Occipital lobe (tissue), 2 donors: Measurements from ENCODE around the gene DKK2. TPM values are rescaled to one million over a fixed set of nuclear protein-coding genes. Genes with fewer than 3 reads are reported as not detected.

Experiments
- DNase-seq: peaks from one replicate; lab custom pipeline; 2025; lab: John Stamatoyannopoulos, UW
- total RNA-seq: library from RNA; depleted of rRNA; stranded (reverse); fragments of >200 nt; gene quantifications from one replicate; pipeline ENCODE4 v1.2.3, GENCODE V29; 2014

DKK2 gene
- total RNA-seq, 1 donor from 2014 or later, result 3.1 TPM

- DNase-seq, result no peak
Observed at GRCh38 chr4:107017443-107018343, 18.4 kb downstream of the DKK2 start.

DNA sequence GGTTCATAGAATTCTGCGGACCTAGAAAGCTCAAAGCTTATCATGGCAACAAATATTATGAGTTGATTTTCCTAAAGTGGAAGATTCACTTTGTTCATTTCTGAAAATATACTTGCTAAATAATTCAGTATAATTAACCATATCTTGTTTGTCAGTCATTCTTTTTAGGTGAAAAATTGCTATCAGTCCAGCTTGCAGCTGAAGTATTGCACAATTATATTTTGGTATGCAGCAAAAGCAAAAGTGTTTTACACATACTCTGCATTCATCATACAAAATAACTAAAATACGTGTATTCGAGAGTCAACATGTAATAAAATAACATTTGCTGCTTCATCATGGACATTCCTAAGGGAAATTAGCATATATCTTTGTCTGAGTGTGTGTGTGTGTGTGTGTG lies 24.8 kb downstream of the DKK2 start:
- no peak for DNase-seq

GRCh38 chr4:107009196-107009968 lies 26.7 kb downstream of the DKK2 start:
- no peak for DNase-seq

DNA sequence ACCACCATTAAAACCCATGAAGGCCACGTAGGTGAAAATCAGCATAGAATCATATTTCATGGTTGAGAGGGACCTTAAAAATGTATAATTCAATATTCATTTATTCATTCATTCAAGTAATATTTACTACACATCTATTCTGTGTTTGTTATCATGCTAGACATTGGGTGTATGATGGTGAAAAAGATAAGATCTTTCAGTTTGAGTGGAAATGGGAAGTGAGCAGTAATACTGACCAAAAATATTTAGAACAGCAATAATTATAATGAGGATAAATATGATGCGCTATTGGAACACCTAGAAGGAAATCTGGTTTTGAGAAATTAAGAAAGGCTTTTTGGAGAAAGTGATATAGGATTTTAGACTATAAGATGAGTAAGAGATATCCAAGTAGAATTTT lies 28.0 kb downstream of the DKK2 start:
- no peak for DNase-seq

DNA sequence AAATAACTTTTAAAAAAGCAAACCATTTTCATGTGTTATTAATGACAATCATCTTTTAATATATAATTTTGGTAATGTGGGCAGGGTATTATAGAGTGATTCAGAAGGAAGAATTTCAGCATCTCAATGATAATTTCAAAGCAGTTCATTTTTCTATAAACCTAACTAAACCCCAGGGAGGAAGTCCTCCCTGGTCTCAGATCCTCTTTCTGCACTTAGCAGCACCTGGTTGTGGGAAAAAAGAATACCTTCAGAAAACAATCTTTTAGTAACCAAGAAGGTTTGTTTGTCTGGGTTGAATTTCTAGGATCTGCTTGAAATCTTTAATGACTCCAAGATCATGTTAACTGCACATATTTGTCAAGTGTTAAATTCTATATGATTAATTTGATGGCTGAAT lies 29.9 kb downstream of the DKK2 start:
- no peak for DNase-seq

GRCh38 chr4:106996490-106996889 lies 39.6 kb downstream of the DKK2 start:
- no peak for DNase-seq

- no peak for DNase-seq
Observed at GRCh38 chr4:106993827-106994226, 42.3 kb downstream of the DKK2 start.

- no peak for DNase-seq
Observed at GRCh38 chr4:106987311-106987710, 48.8 kb downstream of the DKK2 start.

DNA sequence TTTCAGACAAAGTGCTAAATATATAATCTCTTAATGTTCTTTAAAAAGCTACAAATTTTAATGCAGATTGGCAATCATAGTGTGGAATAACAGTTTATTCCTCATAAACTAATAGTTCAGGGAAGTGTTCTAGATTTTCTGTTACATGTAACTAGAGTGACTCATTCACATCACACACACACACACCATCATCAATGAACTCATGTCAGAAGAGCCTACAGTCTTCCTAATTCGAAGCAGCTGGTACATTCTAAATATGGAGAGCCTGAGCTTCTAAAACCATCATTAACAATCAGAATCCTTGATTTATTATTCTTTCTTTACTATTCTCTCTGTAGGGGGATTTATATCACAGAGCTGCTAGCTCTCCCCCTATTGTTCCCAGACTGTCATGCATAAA lies 49.6 kb downstream of the DKK2 start:
- DNase-seq, result no peak

DNA sequence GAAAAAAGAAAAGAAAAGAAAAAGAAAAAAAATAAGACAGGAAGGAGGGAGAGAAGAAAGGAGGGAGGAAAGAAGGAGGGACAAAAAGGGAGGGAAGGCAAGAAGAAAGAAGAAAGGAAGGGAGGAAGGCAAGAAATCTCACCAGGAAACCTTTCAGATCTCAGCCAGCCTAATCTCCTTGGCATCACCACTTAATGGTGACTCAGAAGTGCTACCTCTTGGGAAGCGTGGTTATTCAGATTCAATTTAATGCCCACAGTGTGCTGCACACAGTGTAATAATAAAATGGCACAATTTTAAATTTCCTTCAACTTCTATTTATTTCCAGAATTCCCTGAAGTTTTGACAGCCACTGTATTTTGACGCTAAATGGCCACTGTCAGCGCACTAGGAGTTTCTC lies 50.3 kb downstream of the DKK2 start:
- DNase-seq, result no peak

GRCh38 chr4:106982711-106983211 lies 53.4 kb downstream of the DKK2 start:
- no peak for DNase-seq

- no peak for DNase-seq
Observed at GRCh38 chr4:106981431-106981830, 54.7 kb downstream of the DKK2 start.

DNA sequence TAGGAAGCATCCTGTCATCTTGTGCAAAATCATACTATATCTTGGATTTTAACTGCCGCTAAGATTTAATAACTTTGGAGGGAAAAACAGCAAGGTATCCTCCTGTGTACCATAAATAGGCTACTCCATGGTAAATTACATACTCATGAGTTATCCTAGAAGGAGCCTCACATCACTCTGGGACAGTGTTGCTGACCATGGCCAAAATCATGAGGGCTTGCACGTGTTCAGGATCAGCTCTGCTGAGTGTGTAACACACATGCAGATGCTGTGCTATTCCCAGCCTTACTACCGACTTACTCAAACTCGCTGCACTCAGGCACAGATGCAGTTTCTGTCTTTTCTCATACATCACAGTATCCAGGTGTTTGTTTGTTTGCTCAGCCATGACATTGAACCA lies 56.6 kb downstream of the DKK2 start:
- no peak for DNase-seq

GRCh38 chr4:106978046-106978774 lies 57.9 kb downstream of the DKK2 start:
- no peak for DNase-seq

GRCh38 chr4:106971636-106972035 lies 64.5 kb downstream of the DKK2 start:
- DNase-seq, result no peak

DNA sequence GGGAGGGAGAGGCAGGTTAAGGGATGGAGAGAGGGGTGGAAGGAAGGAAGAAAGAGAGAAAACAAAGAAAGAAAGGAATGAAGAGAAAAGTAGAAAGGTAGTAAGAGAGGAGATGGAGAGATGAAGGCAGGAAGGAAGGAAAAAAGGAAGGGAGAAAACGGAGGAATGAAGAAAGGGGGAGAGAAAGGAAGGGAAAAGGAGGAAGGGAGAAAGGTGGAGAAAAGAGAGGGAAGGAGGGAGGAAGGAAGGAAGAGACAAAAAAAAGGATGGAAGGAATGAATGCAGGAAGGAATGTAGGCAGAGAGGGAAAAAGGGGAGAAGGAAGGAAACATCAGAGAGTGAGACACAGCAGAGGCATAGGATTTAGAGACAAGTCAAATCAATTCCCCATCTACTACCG lies 68.2 kb downstream of the DKK2 start:
- no peak for DNase-seq

DNA sequence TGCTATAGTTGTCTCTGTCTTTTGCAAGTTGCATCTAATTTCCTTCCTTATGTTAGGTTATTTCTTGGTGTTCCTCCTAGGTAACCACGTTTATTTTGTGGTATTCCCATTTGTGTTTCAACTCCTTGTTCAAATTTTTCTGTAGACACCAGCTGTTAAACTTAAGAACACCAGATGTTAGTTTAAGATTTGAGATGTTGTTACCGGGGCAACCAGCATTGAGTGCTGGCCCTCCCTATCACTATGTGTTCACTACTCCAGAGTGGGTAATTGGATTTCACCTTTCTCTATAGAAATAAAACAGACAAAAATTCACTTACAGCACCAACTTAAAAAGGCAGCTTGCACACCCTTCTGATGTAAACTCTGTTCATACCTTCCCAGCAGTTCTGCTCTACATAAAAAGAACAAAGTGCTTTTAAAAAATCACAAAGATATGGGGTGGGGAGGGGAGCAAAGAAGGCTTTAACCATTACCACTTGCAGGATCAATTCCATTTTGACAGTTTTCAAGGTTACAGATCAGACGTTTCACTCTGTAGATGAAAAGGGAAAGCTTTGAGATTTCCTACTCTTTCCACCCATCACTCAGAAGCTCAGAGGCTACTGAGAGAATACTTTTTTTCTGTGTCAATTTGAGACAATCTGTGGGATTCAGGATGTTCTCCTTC lies 82.9 kb downstream of the DKK2 start:
- DNase-seq, result no peak

- no peak for DNase-seq
Observed at GRCh38 chr4:106951891-106952290, 84.2 kb downstream of the DKK2 start.

GRCh38 chr4:106941841-106942240 lies 94.3 kb downstream of the DKK2 start:
- DNase-seq, result no peak

GRCh38 chr4:106930522-106930921 lies 105.6 kb downstream of the DKK2 start:
- no peak for DNase-seq

GRCh38 chr4:106929248-106929647 lies 106.9 kb downstream of the DKK2 start:
- DNase-seq, result no peak
